ENCODE results near the gene ABCC12. TPM values are rescaled to one million over a fixed set of nuclear protein-coding genes. Genes with fewer than 3 reads are reported as not detected.

Gene ABCC12
- total and polyA plus RNA-seq, 2 of the 8 experiments (the other 6 are each of a cell fraction or from before 2014, with no cell fraction given), result 0.05 TPM; not detected in 1

DNA sequence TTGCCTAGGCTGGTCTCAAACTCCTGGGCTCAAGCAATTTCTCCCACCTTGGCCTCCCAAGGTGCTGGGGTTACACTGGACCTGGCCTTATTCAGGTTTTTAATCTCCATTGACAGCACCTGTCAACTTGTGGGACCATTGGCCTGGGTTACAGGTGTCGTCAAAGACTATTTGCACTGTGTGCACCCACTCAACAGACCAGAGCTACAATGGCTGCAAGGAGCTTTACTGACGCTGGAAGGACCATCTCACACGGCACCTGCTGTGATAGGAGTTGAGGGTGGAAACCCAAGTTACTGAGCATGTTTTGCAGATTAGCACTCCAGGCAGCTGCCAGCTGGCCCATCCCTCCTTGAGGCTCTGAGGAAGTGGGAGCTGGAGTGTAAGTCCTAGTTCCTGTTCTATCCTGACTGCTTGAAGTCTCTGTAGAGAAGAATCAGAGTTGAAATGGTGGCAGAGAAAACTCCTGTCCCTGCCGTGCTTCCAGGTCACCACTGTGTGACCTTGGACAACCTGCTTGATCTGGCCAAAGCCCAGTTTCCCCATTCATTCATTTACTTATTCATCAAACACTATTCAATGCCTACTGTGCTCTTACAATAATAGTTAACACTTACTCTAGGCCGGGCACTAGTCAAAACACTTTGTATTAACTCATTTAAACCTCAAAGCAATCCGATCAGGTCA, 45.9 kb upstream of the ABCC12 start:
- DNase-seq (ENCODE audit: low read depth in 1 of 2, low spot score in 2 of 2) (no peak), FAIRE-seq (no peak)
- no peaks in the 10 kb centered on the region for H3K4me1 ChIP-seq (replicated peaks in 1 of 4; ENCODE audit: control insufficient read depth in 3 of 4, insufficient read depth in 4 of 4, low read length in 3 of 4)
- H3K9me3 ChIP-seq (ENCODE audit: insufficient read depth in 2 of 2, low read depth in 1 of 2, low read length in 1 of 2), result no peaks in the 10 kb centered on the region
- H3K4me2 ChIP-seq (ENCODE audit: insufficient read depth in 1 of 2, low read depth in 2 of 2, low read length in 2 of 2), result no peak overlapping the region
- H3K23me2 ChIP-seq (ENCODE audit: low read depth, low read length), result no peaks in the 10 kb centered on the region
- H3K9ac ChIP-seq (replicated peaks in 1 of 4; ENCODE audit: extremely low read depth in 1 of 4, low read depth in 3 of 4, low read length in 3 of 4), result no peak overlapping the region
- H3K18ac ChIP-seq (ENCODE audit: extremely low read depth, low read length), result no peak overlapping the region
- ChIA-PET POLR2A (ENCODE audit: partially characterized antibody) (no interaction called here), CTCF (ENCODE audit: partially characterized antibody) (no interaction called here)
- H2BK20ac ChIP-seq (ENCODE audit: low read length), result no peak overlapping the region
- H2AFZ ChIP-seq (ENCODE audit: low read length), result 0 out of 2 replicates have a peak overlapping the region, but pooled peaks have one; percentile 15
- no peaks in the 10 kb centered on the region for H3K27me3 ChIP-seq (replicated peaks in 1 of 4; ENCODE audit: control insufficient read depth in 3 of 4, extremely low read depth in 1 of 4, insufficient read depth in 3 of 4, low read length in 3 of 4)
- H4K91ac ChIP-seq (replicated peaks; ENCODE audit: insufficient read length, low read length), result no peak overlapping the region
- H3K27ac ChIP-seq (ENCODE audit: low read depth, low read length), result no peak overlapping the region
- H2BK12ac ChIP-seq (ENCODE audit: low read depth, low read length), result no peak overlapping the region
- H3K4me3 ChIP-seq (ENCODE audit: extremely low read depth in 1 of 4, insufficient read depth in 2 of 4, low read depth in 3 of 4, low read length in 4 of 4), result no peak overlapping the region
- H4K5ac ChIP-seq (ENCODE audit: insufficient read length, low read depth, low read length), result no peak overlapping the region
- no peak overlapping the region for H3K23ac ChIP-seq (ENCODE audit: insufficient read length)
- no peaks in the 10 kb centered on the region for H3K36me3 ChIP-seq (ENCODE audit: control insufficient read depth in 2 of 4, insufficient read depth in 4 of 4, low read length in 3 of 4)
- H2AK5ac ChIP-seq (ENCODE audit: low read depth, low read length), result no peak overlapping the region
- H3K4ac ChIP-seq (replicated peaks; ENCODE audit: insufficient read length, low read depth, low read length), result no peak overlapping the region
- no peak overlapping the region; the same call in 1 of the 2 replicates for H4K8ac ChIP-seq (ENCODE audit: extremely low read depth, insufficient read depth, low read length)
- H3K14ac ChIP-seq (ENCODE audit: insufficient read length), result no peak overlapping the region
- H4K20me1 ChIP-seq (replicated peaks in 1 of 2; ENCODE audit: control insufficient read depth in 1 of 2, insufficient read depth in 2 of 2, low read length in 2 of 2), result no peaks in the 10 kb centered on the region
- H2BK15ac ChIP-seq (ENCODE audit: low read length), result no peak overlapping the region
- no peak overlapping the region for H2BK5ac ChIP-seq (ENCODE audit: low read depth, low read length)
- no peak overlapping the region for H3K56ac ChIP-seq (replicated peaks; ENCODE audit: insufficient read length, low read depth, low read length)
- H3K79me2 ChIP-seq (ENCODE audit: control insufficient read depth in 1 of 2, insufficient read depth in 2 of 2, low read length in 2 of 2), result no peaks in the 10 kb centered on the region
- WGBS, 2 experiments (ENCODE audit: extremely low coverage in 1 of 2, insufficient coverage in 1 of 2, insufficient read length in 1 of 2, insufficient replicate concordance in 2 of 2, low coverage in 1 of 2, low lambda C conversion rate in 2 of 2, missing lambda C conversion rate in 1 of 2), result 84% methylated on average over 6 of the region's 6 CpGs; no CpG with 5 or more reads in 1 of the 2 experiments
- H3K79me1 ChIP-seq (ENCODE audit: low read depth, low read length), result no peaks in the 10 kb centered on the region
- H2BK120ac ChIP-seq (replicated peaks; ENCODE audit: low read depth, low read length), result no peak overlapping the region
- TF ChIP-seq CREB1 (IDR thresholded peaks at IDR 0.05), result no peak
- no peak for TF ChIP-seq EGR1 (IDR thresholded peaks at IDR 0.05; ENCODE audit: borderline replicate concordance, low read depth, low read length)
- no peak for TF ChIP-seq SIN3A (conservative IDR thresholded peaks at IDR 0.05 in 1 of 2, IDR thresholded peaks at IDR 0.05 in 1 of 2; ENCODE audit: low read depth in 1 of 2, low read length in 2 of 2)
- no peak for TF ChIP-seq BACH1 (IDR thresholded peaks at IDR 0.05; ENCODE audit: low read length)
- TF ChIP-seq SP1 (IDR thresholded peaks at IDR 0.05; ENCODE audit: low read depth, low read length), result no peak
- TF ChIP-seq HDAC6 (IDR thresholded peaks at IDR 0.05; ENCODE audit: low read depth, low read length), result no peak
- no peak for TF ChIP-seq SIRT6 (IDR thresholded peaks at IDR 0.05; ENCODE audit: low read length)
- no peak for TF ChIP-seq TEAD4 (IDR thresholded peaks at IDR 0.05; ENCODE audit: low read depth, low read length)
- TF ChIP-seq RBBP5 (IDR thresholded peaks at IDR 0.05; ENCODE audit: borderline replicate concordance, low read depth, low read length), result no peak
- TF ChIP-seq, protein P1, sequence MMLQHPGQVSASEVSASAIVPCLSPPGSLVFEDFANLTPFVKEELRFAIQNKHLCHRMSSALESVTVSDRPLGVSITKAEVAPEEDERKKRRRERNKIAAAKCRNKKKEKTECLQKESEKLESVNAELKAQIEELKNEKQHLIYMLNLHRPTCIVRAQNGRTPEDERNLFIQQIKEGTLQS (IDR thresholded peaks at IDR 0.05; ENCODE audit: insufficient read depth, low read depth, low read length), result no peak
- TF ChIP-seq TCF12 (IDR thresholded peaks at IDR 0.05; ENCODE audit: low read depth, low read length), result no peak
- TF ChIP-seq SIX5 (IDR thresholded peaks at IDR 0.05; ENCODE audit: low read depth, low read length), result no peak
- no peak for TF ChIP-seq MAX (IDR thresholded peaks at IDR 0.05)
- no peak for TF ChIP-seq CBX5 (IDR thresholded peaks at IDR 0.05; ENCODE audit: low read depth, low read length)

Data from H1 (cell line).